GM18511 (cell line): ENCODE results near the gene ECEL1.

Source experiments
- ATAC-seq: cut with Tn5 transposase; IDR thresholded peaks from one replicate; pipeline ENCODE4 v1.9.1; 2021; ENCODE audit warnings: mild to moderate bottlenecking, moderate library complexity; ENCODE audit not compliant: unreplicated experiment

Gene ECEL1

DNA sequence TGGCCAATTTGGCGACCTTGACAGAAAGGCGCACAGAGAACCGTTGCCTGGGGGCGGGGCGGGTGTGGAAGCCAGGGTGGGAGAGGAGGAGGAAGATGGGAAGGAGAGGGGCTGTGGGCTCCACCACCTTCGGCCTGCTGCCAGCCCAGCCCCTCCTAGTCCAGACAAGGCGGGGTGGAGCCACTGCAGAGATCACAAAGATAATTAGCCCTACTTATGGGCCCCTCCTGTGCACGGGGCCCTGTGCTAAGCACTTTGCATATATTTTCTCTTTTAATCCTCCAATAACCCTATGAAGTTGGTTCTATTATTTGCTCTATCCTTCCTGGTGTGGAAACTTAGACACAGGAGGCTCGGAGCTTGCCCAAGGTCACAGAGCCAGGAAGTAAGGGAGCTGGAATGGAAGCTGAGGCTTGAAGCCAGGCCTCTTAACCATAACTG lies 13.7 kb upstream of the ECEL1 start:
- no peak for ATAC-seq

DNA sequence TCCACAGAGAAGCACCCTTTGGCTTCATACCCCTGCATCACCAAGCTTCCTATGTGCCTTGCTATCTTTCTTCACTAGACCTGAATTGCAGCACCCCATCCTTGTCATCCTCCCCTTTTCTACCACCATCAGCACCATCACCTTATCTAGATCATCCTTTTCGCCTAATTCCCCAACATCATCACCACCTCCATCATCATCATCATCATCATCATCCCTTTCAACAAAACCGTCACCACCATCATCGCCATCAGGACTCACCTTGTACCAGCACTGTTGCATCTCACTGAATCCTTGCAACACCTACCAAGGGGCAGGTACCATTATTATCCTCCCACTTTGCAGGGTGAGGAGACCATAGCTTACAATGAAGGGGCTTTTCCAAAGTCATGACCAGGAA lies 10.8 kb upstream of the ECEL1 start:
- ATAC-seq: no peak

DNA sequence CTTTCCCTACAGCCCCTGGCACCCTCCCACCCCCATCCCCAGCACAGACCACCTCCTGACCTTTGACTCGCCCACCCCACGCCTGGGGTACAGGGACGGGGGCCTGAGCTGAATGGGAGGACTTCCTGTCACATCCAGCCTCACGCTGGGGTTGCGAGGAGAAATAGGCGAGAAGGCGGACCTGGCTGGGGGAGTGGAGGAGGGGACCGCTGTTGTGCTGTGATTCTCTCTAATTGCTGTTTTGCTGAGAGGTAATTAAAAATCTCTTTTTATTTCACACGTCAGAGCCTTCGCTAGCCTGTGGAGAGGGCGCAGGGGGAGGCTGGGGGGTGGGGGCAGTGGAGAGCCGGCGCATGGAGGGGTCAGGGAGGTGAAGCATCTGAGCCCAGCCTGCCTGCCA lies 9.7 kb upstream of the ECEL1 start:
- no peak for ATAC-seq

DNA sequence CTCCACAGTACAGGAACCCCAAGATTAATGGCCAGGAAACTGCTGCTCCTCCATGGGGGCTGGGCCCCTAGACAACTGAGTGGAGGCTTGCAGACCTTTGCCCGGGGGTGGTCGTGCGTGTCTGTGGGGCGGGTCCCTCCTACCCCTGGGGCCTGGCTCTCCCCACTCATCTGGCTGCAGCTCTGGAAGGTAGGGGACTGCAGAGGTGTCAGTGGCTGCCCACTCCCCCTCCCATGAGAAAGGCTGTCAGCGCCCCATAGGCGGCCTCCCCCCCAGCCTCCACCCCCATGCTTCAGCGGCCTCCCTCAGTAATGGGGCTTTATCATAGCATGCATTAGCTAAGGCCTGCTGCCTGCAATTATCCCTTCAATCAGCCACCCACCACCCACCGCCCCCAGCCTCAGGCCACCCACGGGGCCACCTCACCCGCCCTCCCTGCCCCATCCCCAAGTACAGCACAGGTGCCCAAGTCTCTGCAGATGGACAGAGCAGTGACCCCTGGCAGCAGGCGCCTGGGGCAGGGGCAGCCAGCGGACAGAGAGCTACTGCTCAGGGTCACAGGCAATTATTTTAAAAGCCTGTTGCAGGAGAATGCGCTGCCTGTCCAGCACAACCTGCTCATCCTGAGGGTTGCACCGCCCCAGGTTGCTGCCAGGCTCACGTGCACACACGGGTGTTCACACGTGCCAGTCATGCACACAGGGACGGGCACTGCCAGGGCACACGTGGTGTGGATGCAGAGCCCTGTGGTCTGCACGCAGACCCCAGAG lies 9.1 kb upstream of the ECEL1 start:
- no peak for ATAC-seq

DNA sequence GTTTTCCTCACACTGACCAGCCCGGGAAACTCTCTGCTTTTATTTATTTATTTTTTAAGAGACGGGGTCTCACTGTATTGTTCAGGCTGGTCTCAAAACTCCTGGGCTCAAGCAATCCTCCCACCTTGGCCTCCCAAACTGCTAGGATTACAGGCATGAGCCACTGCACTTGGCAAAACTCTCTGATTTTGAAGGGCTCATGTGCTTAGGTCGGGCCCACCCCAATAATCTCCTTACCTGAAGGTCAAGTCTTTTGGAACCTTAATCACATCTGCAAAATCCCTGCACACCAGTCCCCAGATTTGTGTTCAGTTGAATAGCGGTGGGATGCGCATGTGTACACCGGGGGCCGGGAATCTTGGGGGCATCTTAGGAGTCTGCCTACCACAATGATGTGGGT lies 7.7 kb upstream of the ECEL1 start:
- ATAC-seq: no peak

DNA sequence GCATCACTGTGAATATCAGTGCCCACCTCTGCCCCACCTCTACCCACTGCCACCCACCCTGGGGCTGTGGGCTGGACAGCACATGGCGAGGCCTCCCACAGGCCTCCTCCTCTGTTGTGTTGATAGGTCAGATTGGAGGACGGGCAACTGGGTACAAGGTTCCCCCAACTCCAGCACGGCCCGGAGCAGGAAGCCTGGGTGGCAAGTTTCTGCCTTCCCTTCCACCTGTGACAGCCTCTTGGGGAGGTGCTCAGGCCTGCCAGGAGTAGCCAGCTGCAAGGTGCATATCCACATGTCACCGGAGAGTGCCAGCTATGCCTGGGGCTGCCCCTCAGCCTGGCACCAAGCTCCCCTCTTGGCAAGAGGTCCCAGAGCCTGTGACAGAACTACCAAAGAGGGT lies 6.9 kb upstream of the ECEL1 start:
- ATAC-seq: no peak

DNA sequence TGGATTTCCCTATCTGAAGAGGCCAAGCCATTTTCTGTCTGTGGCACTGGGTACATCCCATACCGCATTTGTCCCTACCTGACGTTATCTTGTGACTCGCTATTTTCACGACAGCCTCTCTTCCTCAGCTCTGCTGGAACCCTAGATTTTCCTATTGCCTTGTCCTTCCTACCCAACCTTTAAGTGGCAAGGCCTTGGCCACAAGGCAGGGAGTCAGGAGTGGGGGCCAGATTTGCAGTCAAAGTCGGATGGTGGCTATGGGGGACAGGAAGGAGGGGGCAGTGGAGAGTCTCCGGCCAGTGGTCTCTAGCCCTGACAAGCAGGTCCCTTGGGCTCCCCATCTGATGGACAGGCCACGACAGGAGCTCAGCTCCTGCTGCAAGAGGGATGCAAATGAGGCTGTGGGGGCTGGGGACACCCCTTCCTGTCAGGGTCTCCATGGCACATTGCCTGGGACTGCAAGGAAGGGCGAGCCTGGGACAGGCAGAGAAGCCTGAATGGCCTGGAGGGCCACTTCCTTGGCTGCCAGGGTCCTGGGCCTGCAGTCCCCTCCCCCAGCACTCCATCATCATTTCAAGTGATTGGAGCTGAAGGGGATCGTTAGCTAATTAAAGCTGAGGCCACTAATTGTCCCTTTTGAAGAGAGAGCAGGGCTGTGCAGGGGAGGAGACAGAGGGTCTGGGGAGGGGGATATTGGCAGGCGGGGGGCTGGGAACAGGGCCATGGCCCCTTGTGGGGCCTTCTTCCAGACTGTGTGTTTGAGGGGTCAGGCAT lies 6.3 kb upstream of the ECEL1 start:
- no peak for ATAC-seq

DNA sequence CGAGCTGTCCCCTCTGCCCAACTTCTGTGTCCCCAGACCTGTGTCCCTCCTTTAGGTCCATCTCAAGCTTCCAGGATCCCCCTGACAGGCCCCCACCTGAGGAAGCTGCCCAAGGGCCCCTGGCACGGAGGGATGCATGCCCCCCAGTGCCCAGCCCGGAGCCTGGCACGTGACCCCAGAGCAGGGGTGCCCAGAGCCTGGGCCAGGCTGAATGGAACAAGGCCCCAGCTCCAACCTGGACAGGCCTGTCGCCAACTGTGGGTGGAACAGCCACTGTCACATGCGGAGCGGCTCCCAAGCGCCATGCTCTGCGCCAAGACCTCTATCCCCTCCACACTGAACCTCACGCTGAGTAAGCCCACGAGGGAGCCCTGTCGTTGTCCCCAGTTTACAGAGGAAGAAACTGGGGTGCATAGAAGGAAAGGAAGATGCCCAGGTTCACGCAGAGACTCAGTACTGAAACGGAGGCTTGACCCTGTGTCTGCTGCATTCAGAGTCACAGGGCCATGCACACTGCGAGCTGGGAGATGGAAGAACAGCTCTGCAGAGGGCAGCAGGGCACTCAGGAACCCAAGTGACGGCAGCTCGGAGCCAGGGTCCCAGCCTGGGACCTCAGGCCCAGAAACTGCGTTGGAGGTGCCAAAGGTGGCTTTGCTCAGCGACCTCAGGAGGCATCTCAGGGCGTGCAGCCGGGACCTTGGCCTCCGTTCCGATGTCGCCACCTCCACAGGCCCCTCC lies 5.5 kb upstream of the ECEL1 start:
- ATAC-seq: no peak

DNA sequence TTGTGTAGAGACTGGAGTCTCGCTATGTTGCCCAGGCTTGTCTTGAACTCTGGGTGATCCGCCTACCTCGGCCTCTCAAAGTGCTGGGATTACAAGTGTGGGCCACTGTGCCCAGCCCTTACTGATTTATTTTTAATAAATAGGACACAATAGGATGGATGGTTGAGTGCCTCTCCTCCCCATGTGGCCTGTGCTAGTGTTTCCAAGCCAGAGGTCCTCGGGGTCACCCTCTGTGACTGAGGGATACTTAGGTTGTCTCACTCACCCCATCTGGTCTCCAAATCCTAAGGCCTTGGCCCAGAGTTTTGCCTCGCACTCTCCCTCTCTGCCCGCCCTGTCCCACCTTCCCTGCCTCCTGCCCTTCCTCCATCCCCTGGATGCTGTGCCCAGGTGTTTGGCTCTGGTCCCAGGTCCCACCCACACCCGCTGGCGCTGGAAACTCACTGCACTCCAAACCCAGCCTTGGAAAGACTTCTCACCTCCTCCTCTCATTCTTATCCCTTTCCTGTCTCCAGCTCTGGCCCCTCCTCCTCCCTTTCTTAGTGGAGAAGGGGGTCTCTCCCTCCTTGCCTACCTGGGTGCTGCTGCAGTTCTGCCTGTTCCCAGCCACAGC lies 4.7 kb upstream of the ECEL1 start:
- no peak for ATAC-seq

DNA sequence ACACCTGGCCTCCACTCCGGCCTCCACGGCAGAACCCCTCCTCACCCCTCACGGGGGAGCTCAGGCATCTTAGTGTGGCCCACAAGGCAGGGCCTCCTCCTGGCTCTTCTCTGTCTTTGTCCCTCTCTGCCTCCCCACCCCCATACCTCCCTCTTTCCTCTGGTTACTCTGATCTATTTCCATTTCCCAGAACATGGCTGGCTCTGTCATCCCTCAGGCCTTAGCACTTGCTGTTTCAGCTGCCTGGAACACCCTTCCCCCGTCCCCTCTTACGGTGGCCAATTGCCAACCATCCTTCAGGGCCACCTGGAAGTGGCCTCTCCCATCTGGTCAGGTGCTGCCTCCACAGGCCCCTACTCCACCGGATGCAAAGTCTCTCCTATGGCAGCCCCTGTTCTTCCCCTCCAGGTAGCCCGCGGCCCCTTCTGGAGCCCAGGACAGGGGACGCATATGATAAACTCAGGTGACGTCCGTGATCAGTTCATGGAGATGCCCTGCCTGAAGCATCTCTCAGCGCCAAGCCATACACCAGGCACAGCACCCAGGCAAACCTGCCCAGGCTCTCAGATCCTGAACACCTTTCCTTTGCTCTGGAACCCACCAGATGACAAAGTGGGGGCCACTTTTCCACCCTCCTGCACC lies 3.6 kb upstream of the ECEL1 start:
- ATAC-seq: no peak

DNA sequence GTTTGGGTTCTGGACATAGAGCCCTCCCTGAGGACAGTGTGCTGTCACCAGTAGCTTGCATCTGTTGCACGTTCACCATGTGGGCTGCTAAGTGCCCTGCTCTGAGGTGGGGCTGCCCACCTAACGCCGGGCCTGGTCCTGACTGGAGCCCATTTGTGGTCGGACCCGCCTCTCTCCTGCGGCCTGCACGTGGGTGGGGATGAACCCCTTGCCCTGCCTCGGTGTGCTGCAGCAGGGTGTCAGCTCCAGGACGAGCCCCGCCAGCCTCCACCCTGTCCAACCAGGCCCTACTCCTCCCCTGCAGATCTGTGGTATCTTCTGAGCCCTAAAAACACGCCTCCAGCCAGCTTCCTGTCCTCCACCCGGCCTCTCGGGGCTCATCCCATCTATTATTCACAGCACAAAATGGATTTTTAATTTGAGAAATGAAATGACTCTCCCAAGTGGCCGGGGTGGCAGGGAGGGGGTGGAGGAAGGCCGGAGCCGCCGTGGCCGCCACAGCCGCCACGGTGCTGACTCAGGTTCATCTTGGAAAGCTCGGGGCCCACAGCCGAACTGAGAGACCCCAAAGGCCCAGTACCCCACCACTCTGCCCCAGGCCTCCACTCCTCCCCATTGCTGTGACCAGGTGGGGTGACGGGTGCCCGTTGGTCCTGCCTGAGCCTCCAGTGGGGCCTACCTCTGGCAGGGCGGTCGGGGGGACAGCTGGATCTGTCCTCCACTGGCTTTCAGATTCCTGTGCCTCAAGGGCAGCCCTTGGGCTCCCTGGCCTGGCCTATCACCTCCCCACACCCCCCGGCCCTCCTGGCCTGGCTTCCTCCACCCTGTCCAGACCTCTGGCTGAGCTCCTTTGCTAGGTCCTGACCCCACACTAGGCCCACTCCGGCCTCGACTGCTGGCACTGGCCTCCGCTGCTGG lies 2.8 kb upstream of the ECEL1 start:
- ATAC-seq: no peak

DNA sequence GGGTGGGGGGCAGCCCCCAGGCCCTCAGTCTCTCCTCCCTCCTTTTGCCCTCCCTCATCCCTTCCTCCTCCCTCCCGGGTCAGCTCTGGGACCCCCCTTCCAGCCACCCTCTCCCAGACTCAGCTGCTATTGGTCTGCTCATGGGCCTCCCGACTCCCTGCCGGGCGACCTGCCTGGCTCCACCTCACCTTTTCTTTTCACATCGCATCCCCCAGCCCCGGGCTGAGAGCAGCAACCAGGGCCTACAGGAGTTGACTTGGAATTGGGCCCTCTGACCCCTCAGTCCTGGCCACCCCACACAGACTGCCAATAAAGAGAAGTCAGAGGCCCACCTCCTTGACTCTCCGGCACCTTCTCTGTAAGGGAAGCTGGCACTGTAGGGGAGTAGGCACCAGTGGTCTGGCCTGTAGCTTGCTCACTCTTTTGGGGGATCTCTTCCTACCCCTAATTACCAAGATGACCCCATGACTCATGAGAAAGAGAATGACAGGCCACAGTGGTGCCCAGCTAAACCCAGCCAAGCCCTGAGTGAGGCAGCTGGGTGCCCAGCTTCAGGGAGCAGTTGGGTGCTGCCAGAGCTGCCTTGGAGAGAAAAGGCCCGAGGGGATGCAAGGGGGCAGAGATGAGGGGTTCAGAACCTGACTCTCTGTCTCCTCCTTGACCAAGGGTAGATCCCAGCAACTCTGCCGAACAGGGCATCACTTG lies 2.0 kb upstream of the ECEL1 start:
- ATAC-seq: no peak

DNA sequence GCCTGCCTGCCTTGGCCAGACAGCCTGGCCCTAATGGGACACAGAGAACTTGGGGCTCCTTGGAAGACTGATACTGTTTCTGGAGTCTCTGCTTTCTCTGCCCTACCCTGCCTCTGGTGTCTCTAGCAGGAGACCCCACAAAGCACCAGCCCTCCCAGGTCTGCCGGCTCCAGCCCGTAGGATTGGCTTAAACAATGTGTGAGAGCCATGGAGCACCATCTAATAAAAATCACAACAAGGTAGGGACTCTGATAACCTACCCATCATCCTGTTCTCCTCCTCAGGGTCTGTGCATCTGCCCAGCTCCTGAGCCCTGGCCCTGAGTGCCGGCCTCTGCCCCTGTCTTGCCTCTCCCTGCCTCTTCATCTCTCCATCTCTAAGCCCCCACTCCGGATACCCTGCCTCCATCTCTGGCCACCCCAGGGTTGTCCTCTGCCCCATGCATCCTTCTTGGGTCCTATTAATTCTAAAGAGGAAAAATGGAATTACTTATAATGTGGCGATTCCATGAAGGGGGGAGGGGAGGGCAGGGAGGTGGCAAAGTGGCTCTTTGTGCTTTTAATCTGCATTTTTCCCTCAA lies 1.2 kb upstream of the ECEL1 start:
- ATAC-seq: no peak

DNA sequence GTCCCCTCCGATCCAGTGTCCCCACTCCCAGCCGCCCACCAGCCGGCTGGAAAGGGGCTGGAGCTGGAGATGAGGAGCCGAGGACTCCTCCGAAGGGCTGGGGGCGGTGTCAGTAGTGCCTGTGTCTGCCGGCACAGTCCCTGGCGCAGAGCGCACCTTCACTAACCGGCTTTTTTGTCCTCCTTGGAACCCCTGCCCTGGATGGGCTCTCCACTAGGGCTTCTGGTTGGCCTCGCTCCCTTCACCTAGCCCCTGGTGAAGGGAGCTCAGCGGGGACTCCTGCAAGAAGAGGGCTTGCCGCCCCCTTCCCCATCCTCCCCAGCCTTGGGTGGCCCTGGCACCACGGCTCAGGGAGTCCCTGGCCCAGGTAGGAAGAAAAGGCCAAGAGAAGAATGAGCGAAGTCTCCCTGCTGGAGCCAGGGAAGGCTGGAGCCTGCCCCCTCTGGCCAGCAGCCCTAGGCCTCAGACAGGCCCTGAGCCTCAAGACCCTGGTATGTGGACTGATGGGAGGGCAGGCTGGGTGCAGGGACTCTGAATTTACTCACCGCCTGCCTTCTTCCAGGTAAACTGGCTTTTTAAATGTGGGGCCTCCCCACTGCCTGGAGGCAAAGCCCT lies 570 bp upstream of the ECEL1 start:
- ATAC-seq: no peak

DNA sequence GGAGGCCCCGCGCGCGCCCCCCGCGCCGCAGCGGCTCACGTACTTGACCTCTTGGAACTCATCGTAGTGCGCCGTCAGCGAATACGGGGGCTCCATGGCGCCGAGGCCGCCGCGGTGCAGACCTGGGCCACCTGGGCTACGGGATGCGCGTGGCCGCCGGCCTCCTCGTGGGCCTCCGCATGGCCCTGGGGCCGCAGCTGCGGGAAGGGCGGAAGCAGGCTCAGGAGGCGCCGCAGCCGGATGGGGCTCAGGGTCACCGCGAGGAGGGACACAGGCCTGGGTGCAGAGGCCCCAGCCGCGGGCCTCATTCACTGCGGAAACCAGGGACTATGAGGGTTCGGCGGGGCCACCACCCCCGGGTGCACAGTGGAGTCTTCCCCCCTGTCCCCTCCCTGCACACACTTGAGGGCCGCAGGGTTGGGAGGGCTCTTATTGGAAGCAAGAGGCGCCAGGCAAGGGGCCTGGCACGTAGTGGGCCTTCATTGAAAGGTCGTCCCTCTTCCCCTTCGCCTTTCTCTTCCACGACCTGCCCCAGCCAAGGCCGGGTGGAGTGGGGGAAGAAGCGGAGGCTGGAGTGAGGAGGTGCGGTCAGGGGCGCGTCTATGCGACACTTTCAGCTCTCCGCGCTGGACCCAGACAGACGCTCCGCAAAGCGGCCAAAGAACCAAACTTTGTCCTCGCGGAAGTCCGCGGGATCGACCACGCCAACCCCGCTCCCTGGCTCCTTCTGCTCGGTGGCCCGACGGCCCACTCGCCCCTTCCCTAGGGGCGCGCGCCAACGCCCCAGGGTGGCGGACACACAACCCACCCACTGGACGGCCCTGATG lies 863 bp downstream of the ECEL1 start:
- no peak for ATAC-seq

DNA sequence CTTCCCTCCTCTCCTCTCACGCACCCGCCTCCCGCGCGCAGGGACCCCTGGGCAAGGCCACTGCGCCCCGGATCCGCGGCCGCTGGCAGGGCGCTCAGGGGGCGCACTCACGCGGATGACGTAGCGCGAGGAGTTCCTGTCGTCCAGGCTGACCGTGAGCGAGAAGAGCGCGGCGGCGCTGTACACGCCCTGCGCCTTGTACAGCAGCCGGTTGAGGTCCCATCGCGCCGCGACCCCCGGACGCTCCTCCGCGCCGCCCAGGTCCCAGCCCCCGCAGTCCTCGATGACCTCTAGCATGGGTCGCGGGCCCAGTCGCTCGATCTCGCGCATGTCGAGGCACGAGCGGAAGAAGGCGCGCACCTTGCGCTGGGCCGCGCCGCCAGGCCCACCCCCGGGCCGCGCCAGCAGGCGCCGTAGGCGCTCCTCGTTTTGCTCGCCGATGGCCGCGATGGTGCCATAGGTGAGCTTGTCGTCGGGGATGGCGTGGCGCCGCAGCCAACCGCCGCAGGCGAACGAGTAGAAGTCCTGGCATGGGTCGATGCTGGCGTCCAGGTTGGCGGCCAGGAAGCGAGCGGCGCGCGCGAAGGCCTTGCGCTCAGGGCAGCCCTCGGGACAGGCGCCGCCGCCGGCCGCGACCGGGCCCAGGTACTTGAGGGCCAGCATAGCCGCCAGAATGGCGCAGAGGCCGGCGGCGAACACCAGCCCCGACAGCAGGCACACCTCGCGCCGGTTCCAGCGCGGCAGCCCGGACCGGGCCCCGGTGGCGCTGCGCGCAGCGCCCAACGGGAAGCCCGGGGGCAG lies 1.7 kb downstream of the ECEL1 start:
- ATAC-seq: no peak

DNA sequence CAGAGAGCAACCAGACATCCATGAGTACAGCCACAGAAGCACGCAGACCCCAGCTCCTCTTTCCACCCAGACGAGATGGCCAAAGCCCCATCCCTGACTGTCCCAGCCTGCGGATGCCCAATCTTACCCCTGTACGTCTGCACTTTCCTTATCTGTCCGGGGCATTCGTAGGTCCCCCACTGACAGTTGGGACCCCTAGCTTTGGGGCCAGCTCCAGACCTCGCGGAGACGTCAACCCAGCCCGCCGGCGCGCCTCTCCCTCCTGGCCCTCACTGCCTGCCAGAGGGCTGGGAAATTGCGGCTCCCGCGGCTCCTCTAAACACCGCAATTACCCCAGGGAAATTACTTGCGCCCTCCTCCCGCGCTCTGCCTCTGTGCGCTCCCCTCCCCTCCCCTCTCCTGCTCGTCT lies 2.3 kb downstream of the ECEL1 start:
- ATAC-seq: no peak
